HFF-Myc (cell line): ENCODE measurements around the gene PAN3.

Experiments used
- DNase-seq: peaks from one replicate; pipeline ENCODE4 v3.0.0-alpha.2; 2011; ENCODE audit warnings: low read depth; ENCODE audit errors: extremely low read depth
- H3K4me3 ChIP-seq: replicated peaks from 2 replicates; pipeline ENCODE4 v1.5.1; 2011; ENCODE audit warnings: low read depth, mild to moderate bottlenecking, control low read depth, low read length
- TF ChIP-seq, protein P1 (sequence below): IDR thresholded peaks from 2 replicates; pipeline ENCODE4 v1.5.1; 2012; ENCODE audit warnings: mild to moderate bottlenecking, low read depth, low read length, control low read depth; ENCODE audit errors: missing control alignments

The PAN3 gene

GRCh38 chr13:28252547-28252946 is 114.2 kb downstream of the PAN3 start:
- H3K4me3 ChIP-seq, result no peak overlapping the region
- DNase-seq, result no peak
- TF ChIP-seq, protein P1, sequence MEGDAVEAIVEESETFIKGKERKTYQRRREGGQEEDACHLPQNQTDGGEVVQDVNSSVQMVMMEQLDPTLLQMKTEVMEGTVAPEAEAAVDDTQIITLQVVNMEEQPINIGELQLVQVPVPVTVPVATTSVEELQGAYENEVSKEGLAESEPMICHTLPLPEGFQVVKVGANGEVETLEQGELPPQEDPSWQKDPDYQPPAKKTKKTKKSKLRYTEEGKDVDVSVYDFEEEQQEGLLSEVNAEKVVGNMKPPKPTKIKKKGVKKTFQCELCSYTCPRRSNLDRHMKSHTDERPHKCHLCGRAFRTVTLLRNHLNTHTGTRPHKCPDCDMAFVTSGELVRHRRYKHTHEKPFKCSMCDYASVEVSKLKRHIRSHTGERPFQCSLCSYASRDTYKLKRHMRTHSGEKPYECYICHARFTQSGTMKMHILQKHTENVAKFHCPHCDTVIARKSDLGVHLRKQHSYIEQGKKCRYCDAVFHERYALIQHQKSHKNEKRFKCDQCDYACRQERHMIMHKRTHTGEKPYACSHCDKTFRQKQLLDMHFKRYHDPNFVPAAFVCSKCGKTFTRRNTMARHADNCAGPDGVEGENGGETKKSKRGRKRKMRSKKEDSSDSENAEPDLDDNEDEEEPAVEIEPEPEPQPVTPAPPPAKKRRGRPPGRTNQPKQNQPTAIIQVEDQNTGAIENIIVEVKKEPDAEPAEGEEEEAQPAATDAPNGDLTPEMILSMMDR, result no peak

GRCh38 chr13:28257305-28257704 is 119.0 kb downstream of the PAN3 start:
- TF ChIP-seq, protein P1, result no peak
- DNase-seq, result no peak
- H3K4me3 ChIP-seq, result no peak overlapping the region

DNA sequence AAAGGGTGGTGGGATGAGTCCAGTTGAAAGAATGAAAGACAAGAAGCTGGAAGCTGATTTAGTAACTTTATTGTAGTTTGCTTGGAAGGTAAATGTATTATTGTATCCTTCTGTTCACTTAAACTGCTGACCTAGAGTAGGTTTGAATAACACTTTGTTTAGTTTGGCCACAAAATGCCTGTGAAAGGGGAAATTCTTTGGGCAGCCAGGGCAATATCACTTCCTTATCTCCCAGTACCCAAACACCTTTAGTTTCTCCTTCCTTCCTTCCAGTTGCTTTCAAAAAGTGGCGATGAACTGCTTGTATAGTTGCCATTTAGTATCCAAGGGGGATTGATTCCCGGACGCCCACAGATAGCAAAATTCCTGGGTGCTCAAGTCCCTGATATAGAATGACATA is 120.1 kb downstream of the PAN3 start:
- H3K4me3 ChIP-seq, result no peak overlapping the region
- DNase-seq, result no peak
- TF ChIP-seq, protein P1, result no peak

DNA sequence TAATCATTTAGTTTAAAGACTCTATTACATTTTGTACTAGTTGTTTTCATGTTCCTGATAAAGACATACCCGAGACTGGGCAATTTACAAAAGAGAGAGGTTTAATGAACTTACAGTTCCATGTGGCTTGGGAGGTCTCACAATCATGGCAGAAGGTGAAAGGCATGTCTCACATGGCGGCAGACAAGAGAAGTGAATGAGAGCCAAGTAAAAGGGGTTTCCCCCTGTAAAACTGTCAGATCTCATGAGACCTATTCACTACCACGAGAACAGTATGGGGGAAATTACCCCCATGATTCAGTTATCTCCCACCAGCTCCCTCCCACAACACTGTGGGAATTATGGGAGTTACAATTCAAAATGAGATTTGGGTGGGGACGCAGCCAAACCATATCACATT is 129.2 kb downstream of the PAN3 start:
- no peak for DNase-seq
- TF ChIP-seq, protein P1, result no peak
- H3K4me3 ChIP-seq, result no peak overlapping the region

DNA sequence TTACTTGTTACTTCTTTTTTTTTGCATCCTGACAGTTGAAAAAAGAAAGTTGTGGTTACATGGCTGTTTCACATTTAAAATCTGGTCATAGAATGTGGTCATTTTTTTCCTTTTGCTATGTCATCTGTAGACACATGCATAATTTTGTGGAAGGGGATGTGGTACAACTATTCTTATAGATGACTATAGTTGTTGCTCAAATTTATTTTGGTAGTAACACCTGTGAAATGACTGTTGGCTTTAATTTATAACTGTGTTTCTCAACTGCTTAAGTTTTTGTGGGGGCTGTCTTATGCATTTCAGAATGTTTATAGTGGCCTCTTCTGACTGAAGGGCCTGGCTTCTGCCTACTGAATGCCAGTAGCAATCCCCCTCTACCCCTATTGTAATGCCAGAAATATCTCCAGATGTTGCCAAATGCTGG is 130.5 kb downstream of the PAN3 start:
- H3K4me3 ChIP-seq, result no peak overlapping the region
- TF ChIP-seq, protein P1, result no peak
- DNase-seq, result no peak

GRCh38 chr13:28271056-28271840 is 132.9 kb downstream of the PAN3 start:
- no peak overlapping the region for H3K4me3 ChIP-seq
- TF ChIP-seq, protein P1, result no peak
- DNase-seq, result no peak
